Gastroesophageal sphincter (tissue), 3 donors: ENCODE data around the gene ARF3.

Experiments used
- CTCF ChIP-seq, 4 experiments: fragments of 200-600 bp in 2 of 4; fragments of 450-650 bp in 2 of 4; sonication (generic) in 1 of 4; IDR thresholded peaks; one replicate each; pipeline ENCODE4 v1.5.1; 2017 to 2019; ENCODE audit warnings: antibody characterized with exemption in 4 of 4, mild to moderate bottlenecking in 2 of 4, moderate library complexity in 2 of 4
- EP300 ChIP-seq: sonication (generic); formaldehyde crosslinking; IDR thresholded peaks from one replicate; pipeline ENCODE4 v1.6.1; 2017; ENCODE audit warnings: antibody characterized with exemption, mild to moderate bottlenecking
- POLR2A ChIP-seq, 2 donors: fragments of 450-650 bp; IDR thresholded peaks; one replicate each; pipeline ENCODE4 v1.6.1; 2017; ENCODE audit warnings: antibody characterized with exemption in 2 of 2, mild to moderate bottlenecking in 2 of 2, moderate library complexity in 1 of 2
- POLR2AphosphoS5 ChIP-seq: sonication (generic); formaldehyde crosslinking; IDR thresholded peaks from one replicate; pipeline ENCODE4 v1.6.1; 2017; ENCODE audit warnings: antibody characterized with exemption

- TF ChIP-seq CTCF (IDR thresholded peaks at IDR 0.05) (no peak), POLR2AphosphoS5 (no peak), POLR2A (IDR thresholded peaks at IDR 0.05) (no peak), EP300 (no peak)
Measured at GRCh38 chr12:48930475-48930874, 26.8 kb downstream of the ARF3 start.
